Hypothalamus (tissue), 51 donors: ENCODE results near the gene CACNB4.
"Not testable (repeated sequence)": the region's sequence is repeated elsewhere in the genome, so short reads cannot be mapped to it uniquely, and the experiment has no call there.

Experiments
- DNase-seq, 51 donors: peaks; one replicate each; lab custom pipeline; 2025; lab: John Stamatoyannopoulos, UW

Gene CACNB4

GRCh38 chr2:152055366-152056108 is 43.3 kb downstream of the CACNB4 start:
- no peak for DNase-seq

- DNase-seq, result no peak
These were observed 44.3 kb downstream of the CACNB4 start for GRCh38 chr2:152054593-152054992.

GRCh38 chr2:152051436-152051835 is 47.4 kb downstream of the CACNB4 start:
- no peak for DNase-seq

- no peak for DNase-seq
These were observed 47.9 kb downstream of the CACNB4 start for GRCh38 chr2:152050915-152051314.

GRCh38 chr2:152050341-152050740 is 48.5 kb downstream of the CACNB4 start:
- DNase-seq, result no peak

GRCh38 chr2:152049541-152049940 is 49.3 kb downstream of the CACNB4 start:
- no peak for DNase-seq

- no peak for DNase-seq
These were observed 50.9 kb downstream of the CACNB4 start for GRCh38 chr2:152047824-152048471.

- DNase-seq, result no peak
These were observed 51.9 kb downstream of the CACNB4 start for GRCh38 chr2:152046940-152047339.

GRCh38 chr2:152042636-152043615 is 55.9 kb downstream of the CACNB4 start:
- no peak for DNase-seq

- DNase-seq, result no peak
These were observed 60.3 kb downstream of the CACNB4 start for GRCh38 chr2:152038441-152038958.

GRCh38 chr2:152037743-152038435 is 61.0 kb downstream of the CACNB4 start:
- peak in 5 of 51 donors; percentile 3 to 31 (median 6) for DNase-seq

- peak in 41 of 51 donors; percentile 2 to 74 (median 31) for DNase-seq
These were observed 62.0 kb downstream of the CACNB4 start for GRCh38 chr2:152036611-152037469.

GRCh38 chr2:152034257-152034801 is 64.5 kb downstream of the CACNB4 start:
- DNase-seq, result no peak

GRCh38 chr2:152033011-152033925 is 65.6 kb downstream of the CACNB4 start:
- no peak for DNase-seq

- no peak for DNase-seq
These were observed 67.0 kb downstream of the CACNB4 start for GRCh38 chr2:152031747-152032306.

GRCh38 chr2:152030596-152031328 is 68.1 kb downstream of the CACNB4 start:
- DNase-seq, result not testable (repeated sequence)
